KMS-11 (cell line): Measurements from ENCODE around the gene C3orf22.

Source experiments
- H2AFZ ChIP-seq: fragments of 200-600 bp; sonication (generic); 2 replicates; pipeline ENCODE4 v1.6.1; 2016; ENCODE audit warnings: antibody characterized with exemption, mixed run types, low read depth
- H3K27ac ChIP-seq: fragments of 200-600 bp; sonication (generic); 2 replicates; pipeline ENCODE4 v1.6.1; 2016; ENCODE audit warnings: mild to moderate bottlenecking, mixed run types
- H3K27me3 ChIP-seq: fragments of 200-600 bp; sonication (generic); 2 replicates; pipeline ENCODE4 v1.6.1; 2017; ENCODE audit warnings: mild to moderate bottlenecking, low read depth, mixed run types, moderate library complexity; ENCODE audit not compliant: insufficient read depth
- H3K36me3 ChIP-seq: fragments of 200-600 bp; sonication (generic); 2 replicates; pipeline ENCODE4 v1.6.1; 2017; ENCODE audit warnings: mild to moderate bottlenecking, mixed run types; ENCODE audit not compliant: insufficient read depth
- H3K4me1 ChIP-seq: fragments of 200-600 bp; sonication (generic); 2 replicates; pipeline ENCODE4 v1.6.1; 2016; ENCODE audit warnings: mild to moderate bottlenecking, low read depth, mixed run types; ENCODE audit not compliant: poor library complexity, severe bottlenecking
- H3K4me2 ChIP-seq: fragments of 200-600 bp; sonication (generic); 2 replicates; pipeline ENCODE4 v1.7.0; 2016; ENCODE audit warnings: mild to moderate bottlenecking, mixed run types
- H3K4me3 ChIP-seq: fragments of 200-600 bp; sonication (generic); IDR thresholded peaks from 2 replicates; pipeline ENCODE4 v1.6.1; 2017; ENCODE audit warnings: low read depth, low read length, mixed read lengths; ENCODE audit not compliant: insufficient read depth
- H3K79me2 ChIP-seq: fragments of 200-600 bp; sonication (generic); 2 replicates; pipeline ENCODE4 v1.6.1; 2016; ENCODE audit warnings: low read depth, mixed run types; ENCODE audit not compliant: insufficient read depth
- H3K9ac ChIP-seq: fragments of 200-600 bp; sonication (generic); 2 replicates; pipeline ENCODE4 v1.6.1; 2016; ENCODE audit warnings: mild to moderate bottlenecking, mixed run types
- H4K20me1 ChIP-seq: fragments of 200-600 bp; sonication (generic); 2 replicates; pipeline ENCODE4 v1.6.1; 2016; ENCODE audit warnings: mild to moderate bottlenecking, mixed run types; ENCODE audit not compliant: insufficient read depth
- TF ChIP-seq, protein P1 (sequence below): fragments of 200-600 bp; sonication (generic); conservative IDR thresholded peaks from 2 replicates; pipeline ENCODE4 v1.6.1; 2017; ENCODE audit warnings: low read depth, mild to moderate bottlenecking, antibody characterized with exemption, low read length, moderate library complexity, mixed read lengths

The C3orf22 gene

DNA sequence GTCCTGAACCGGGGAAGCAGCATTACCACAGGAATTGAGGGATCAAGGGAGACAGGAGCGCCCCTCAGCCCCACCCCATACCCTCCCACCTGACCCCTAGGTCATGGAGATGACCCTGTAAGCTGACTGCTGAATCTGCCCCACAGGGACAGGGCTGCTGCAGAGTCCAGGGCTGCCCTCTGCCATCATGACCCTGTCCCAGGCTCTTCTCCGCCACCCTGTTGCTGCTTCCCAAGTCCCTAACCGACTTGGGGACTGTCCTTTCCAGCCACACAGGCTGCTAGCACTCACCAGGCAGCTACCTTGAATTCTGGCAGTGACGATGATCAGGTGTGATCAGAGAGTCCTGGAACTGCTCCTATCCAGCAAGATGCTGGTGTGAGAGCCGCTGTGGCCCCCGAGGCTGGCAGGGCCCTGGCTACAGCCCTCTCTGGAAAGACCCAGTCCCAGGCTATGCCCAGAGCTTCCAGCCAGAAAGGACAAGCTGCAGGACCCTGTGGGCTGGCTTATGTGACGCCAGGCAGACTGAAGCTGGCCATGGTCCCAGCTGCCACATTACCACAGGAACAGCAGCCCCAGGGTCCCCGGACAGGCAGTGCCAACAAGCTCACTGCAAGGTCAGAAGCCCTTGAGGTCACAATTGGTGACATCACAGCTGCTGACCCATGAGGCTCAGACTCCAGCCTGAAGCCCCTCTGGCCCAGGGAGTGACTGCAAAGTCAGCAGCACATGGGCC, at the start of gene C3orf22:
Gene C3orf22, minus strand, starts transcription at position 597 of the 736 bp plus-strand sequence. CDS start 5,542 bp downstream, outside the sequence.
- H3K79me2 ChIP-seq, result no peaks in the 10 kb centered on the region
- H2AFZ ChIP-seq, result no peak within 1 kb of the TSS
- TF ChIP-seq, protein P1, sequence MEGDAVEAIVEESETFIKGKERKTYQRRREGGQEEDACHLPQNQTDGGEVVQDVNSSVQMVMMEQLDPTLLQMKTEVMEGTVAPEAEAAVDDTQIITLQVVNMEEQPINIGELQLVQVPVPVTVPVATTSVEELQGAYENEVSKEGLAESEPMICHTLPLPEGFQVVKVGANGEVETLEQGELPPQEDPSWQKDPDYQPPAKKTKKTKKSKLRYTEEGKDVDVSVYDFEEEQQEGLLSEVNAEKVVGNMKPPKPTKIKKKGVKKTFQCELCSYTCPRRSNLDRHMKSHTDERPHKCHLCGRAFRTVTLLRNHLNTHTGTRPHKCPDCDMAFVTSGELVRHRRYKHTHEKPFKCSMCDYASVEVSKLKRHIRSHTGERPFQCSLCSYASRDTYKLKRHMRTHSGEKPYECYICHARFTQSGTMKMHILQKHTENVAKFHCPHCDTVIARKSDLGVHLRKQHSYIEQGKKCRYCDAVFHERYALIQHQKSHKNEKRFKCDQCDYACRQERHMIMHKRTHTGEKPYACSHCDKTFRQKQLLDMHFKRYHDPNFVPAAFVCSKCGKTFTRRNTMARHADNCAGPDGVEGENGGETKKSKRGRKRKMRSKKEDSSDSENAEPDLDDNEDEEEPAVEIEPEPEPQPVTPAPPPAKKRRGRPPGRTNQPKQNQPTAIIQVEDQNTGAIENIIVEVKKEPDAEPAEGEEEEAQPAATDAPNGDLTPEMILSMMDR, result no peak
- no peak within 1 kb of the TSS for H3K4me2 ChIP-seq
- H3K4me3 ChIP-seq, result no peak within 1 kb of the TSS
- H3K27ac ChIP-seq, result no peak within 1 kb of the TSS
- H3K9ac ChIP-seq, result no peak within 1 kb of the TSS
- no peaks in the 10 kb centered on the region for H3K4me1 ChIP-seq
- no peaks in the 10 kb centered on the region for H3K27me3 ChIP-seq
- H4K20me1 ChIP-seq, result no peaks in the 10 kb centered on the region
- H3K36me3 ChIP-seq, result no peaks in the 10 kb centered on the region

DNA sequence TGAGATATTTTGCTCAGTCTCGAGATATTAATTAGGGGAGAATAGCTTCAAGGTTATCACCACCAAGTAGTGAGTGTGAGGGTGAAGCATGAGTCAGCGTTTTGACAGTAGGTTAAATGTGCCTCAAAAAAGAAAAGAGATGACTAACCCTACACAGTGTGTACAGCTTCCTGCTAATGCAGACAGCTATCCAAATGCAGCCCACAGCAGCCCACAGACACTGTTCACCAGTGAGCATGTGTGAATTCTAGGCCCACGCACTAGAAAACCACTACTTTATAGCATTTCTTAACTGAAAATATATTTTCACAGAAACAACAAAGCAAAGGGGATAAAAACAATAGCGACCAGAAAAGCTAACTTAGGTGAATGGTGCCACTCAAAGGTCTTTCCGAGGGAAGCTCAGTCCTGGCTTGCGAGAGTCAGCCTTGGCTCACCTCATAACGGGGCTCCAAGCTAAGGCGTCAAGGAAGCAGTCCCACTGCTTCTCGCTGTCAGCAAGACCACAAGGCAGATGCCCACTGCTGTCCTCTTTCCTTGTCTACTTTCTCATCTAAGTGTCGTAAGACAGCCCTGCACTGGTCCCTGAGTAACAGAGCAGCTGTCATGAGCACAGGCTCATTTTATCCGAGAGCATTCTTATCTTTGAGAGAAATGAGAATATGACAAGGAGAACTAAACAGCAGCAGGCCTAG, 48.6 kb upstream of the C3orf22 start:
- TF ChIP-seq, protein P1, result no peak
- Histone ChIP-seq H3K4me2 (no peak overlapping the region), H2AFZ (no peak overlapping the region), H4K20me1 (no peaks in the 10 kb centered on the region), H3K36me3 (no peaks in the 10 kb centered on the region), H3K27ac (no peak overlapping the region), H3K4me3 (no peak overlapping the region), H3K9ac (no peak overlapping the region), H3K4me1 (no peaks in the 10 kb centered on the region), H3K27me3 (no peaks in the 10 kb centered on the region), H3K79me2 (no peaks in the 10 kb centered on the region)

- Histone ChIP-seq H3K4me2 (no peak overlapping the region), H3K4me3 (no peak overlapping the region), H4K20me1 (no peaks in the 10 kb centered on the region), H3K36me3 (no peaks in the 10 kb centered on the region), H3K79me2 (no peaks in the 10 kb centered on the region), H3K27me3 (no peaks in the 10 kb centered on the region), H3K9ac (no peak overlapping the region), H2AFZ (no peak overlapping the region), H3K4me1 (no peaks in the 10 kb centered on the region), H3K27ac (no peak overlapping the region)
- TF ChIP-seq, protein P1, result no peak
These were observed 47.3 kb upstream of the C3orf22 start for GRCh38 chr3:126606001-126606400.

DNA sequence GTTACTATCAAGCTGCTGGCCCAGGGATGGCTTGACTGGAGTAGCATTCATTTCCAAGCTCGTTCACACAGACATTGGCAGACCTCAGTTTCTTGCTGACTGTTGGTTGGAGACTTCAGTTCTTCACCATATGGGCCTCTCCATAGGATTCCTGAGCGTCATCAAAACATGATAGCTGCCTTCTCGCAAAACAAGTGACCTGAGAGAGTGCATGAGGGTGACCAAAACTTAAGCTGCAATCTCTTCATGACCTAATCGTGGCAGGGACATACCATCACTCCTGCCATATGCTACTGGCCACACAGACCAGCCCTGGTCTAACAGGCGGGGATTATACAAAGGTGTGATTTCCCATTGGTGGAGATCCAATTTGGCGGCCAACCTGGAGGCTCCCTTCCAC, 46.0 kb upstream of the C3orf22 start:
- Histone ChIP-seq H3K4me2 (no peak overlapping the region), H3K79me2 (no peaks in the 10 kb centered on the region), H3K36me3 (no peaks in the 10 kb centered on the region), H3K4me1 (no peaks in the 10 kb centered on the region), H4K20me1 (no peaks in the 10 kb centered on the region), H3K27me3 (no peaks in the 10 kb centered on the region), H2AFZ (no peak overlapping the region), H3K9ac (no peak overlapping the region), H3K27ac (no peak overlapping the region), H3K4me3 (no peak overlapping the region)
- TF ChIP-seq, protein P1, result no peak
